Right lobe of liver (tissue), 6 donors: ENCODE results near the gene KLK8. TPM values are rescaled to one million over a fixed set of nuclear protein-coding genes. Genes with fewer than 3 reads are reported as not detected.

Source experiments
- ATAC-seq, 4 donors: fragments of 200-7000 bp; cut with Tn5 transposase; one replicate each; pipeline ENCODE4 v1.9.1; 2020; ENCODE audit warnings: mild to moderate bottlenecking in 4 of 4, moderate library complexity in 4 of 4
- DNase-seq, 3 donors: peaks; one replicate each; pipeline ENCODE4 v3.0.0-alpha.2; 2020
- H3K27ac ChIP-seq, 3 donors: fragments of 200-600 bp; one replicate each; pipeline ENCODE4 v1.8.0; 2022
- H3K27me3 ChIP-seq, 2 donors: fragments of 200-600 bp; one replicate each; pipeline ENCODE4 v1.8.0; 2022
- H3K36me3 ChIP-seq, 4 donors: fragments of 200-600 bp; sonication (generic) in 1 of 4; one replicate each; pipeline versions ENCODE4 v1.5.1 to v1.8.0; 2017 to 2022; ENCODE audit warnings: control low read depth in 1 of 4
- H3K4me1 ChIP-seq, 4 donors: fragments of 200-600 bp; sonication (generic) in 1 of 4; one replicate each; pipeline versions ENCODE4 v1.5.1 to v1.8.0; 2017 to 2022; ENCODE audit warnings: control low read depth in 1 of 4
- H3K4me3 ChIP-seq, 3 donors: fragments of 200-600 bp; one replicate each; pipeline ENCODE4 v1.8.0; 2022
- H3K9me3 ChIP-seq, 4 donors: fragments of 200-600 bp; sonication (generic) in 1 of 4; one replicate each; pipeline versions ENCODE4 v1.5.1 to v1.8.0; 2017 to 2022; ENCODE audit warnings: control low read depth in 1 of 4
- CTCF ChIP-seq, 4 donors: fragments of 200-600 bp in 3 of 4; fragments of 450-650 bp in 1 of 4; IDR thresholded peaks; one replicate each; pipeline versions ENCODE4 v1.5.1 to v1.8.0; 2016 to 2022; ENCODE audit warnings: antibody characterized with exemption in 4 of 4, mild to moderate bottlenecking in 2 of 4
- POLR2A ChIP-seq: fragments of 450-650 bp; IDR thresholded peaks from one replicate; pipeline ENCODE4 v1.6.1; 2017; ENCODE audit warnings: antibody characterized with exemption, mild to moderate bottlenecking
- WGBS: methylation state at CpG from one replicate; pipeline ENCODE4 v1.1.6; 2018; ENCODE audit warnings: low coverage, low lambda C conversion rate; ENCODE audit not compliant: insufficient coverage; ENCODE audit errors: missing lambda C conversion rate; 5-methylcytosine and 5-hydroxymethylcytosine counted together
- intact Hi-C, 2 donors: fragments of 100-400 bp; cut with DNase I; formaldehyde crosslinking; loops; one replicate each; pipeline versions ENCODE4 v1.11.2 to v1.14.1; 2022
- total RNA-seq, 6 experiments: library from RNA; depleted of rRNA in 2 of 6; stranded (reverse); fragments of >200 nt in 2 of 6; fragmentation: NEBNext Ultra II Directional in 3 of 6; extraction: Animal tissue kit (Norgen Biotek cat#: 25700) in 3 of 6; gene quantifications; one replicate each; pipeline versions ENCODE4 v1.1.0 to v1.2.4, GENCODE V29; 2016 to 2023
- donor health status: DM: no; HTN: yes; CAD: no.
- donor health status: DM: no; HTN: no; CAD: no.
- donor health status: DM: no; HTN: no; CAD: no.
- donor health status: DM: no; HTN: yes; CAD: no.
- donor health status: DM: no; HTN: yes; CAD: no.

KLK8 gene
- total RNA-seq, 6 experiments from 2014 or later, result not detected

- DNase-seq, result no peak
- Histone ChIP-seq H3K36me3 (no peaks in the 10 kb centered on the region), H3K4me3 (no peak overlapping the region), H3K4me1 (no peaks in the 10 kb centered on the region), H3K27me3 (no peaks in the 10 kb centered on the region), H3K9me3 (no peaks in the 10 kb centered on the region), H3K27ac (no peak overlapping the region)
- no peak for ATAC-seq
- TF ChIP-seq POLR2A (no peak), CTCF (IDR thresholded peaks at IDR 0.05) (no peak)
- intact Hi-C loops, result no loop called here
- WGBS, result 57% methylated on average over 12 of the region's 14 CpGs
Measured at GRCh38 chr19:51022526-51022925, 21.1 kb upstream of the KLK8 start.

GRCh38 chr19:51020988-51021651 is 19.7 kb upstream of the KLK8 start:
- Histone ChIP-seq H3K27ac (no peak overlapping the region), H3K27me3 (peaks cover 3 to 6% of the 10 kb centered on the region in 2 donors), H3K4me3 (no peak overlapping the region), H3K9me3 (no peaks in the 10 kb centered on the region), H3K4me1 (no peaks in the 10 kb centered on the region), H3K36me3 (no peaks in the 10 kb centered on the region)
- TF ChIP-seq CTCF (IDR thresholded peaks at IDR 0.05) (peak; percentile 49 to 70 (median 66)), POLR2A (no peak)
- DNase-seq (no peak), ATAC-seq (peak; percentile 45 to 58 (median 50))
- 32% methylated on average over 7 of the region's 7 CpGs for WGBS
- intact Hi-C loops, result no loop called here

DNA sequence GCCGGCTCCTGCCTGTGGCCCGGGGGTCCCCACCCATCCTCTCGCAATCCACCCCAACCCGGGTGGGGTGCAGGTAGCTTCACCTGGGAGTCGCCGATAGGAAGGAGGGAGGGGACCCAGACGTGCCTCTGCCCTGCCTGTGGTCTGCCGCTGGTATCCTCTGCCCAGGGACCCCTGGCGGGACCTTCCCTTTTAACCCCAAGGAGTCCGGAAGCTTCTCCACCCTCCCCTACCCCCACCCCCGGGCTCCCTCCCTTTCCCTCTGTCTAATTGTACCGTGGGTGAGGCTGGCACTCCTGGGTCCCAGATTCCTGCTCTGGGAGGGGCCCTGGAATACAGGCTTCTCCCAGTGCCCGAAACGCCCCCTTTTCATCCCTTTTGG is 18.1 kb upstream of the KLK8 start, which contains the start of gene KLK10:
KLK10 (minus strand) TSS at position 166 of the 382 bp plus-strand sequence. CDS start 579 bp downstream, outside the sequence.
- no peaks in the 10 kb centered on the region for H3K36me3 ChIP-seq
- TF ChIP-seq CTCF (IDR thresholded peaks at IDR 0.05), result no peak
- TF ChIP-seq POLR2A, result no peak
- DNase-seq (no peak), ATAC-seq (no peak)
- no peak within 1 kb of the TSS for H3K27ac ChIP-seq
- no peaks in the 10 kb centered on the region for H3K4me1 ChIP-seq
- no peak within 1 kb of the TSS for H3K4me3 ChIP-seq
- H3K9me3 ChIP-seq, result no peaks in the 10 kb centered on the region
- H3K27me3 ChIP-seq, result peaks cover 3 to 6% of the 10 kb centered on the region in 2 donors
- 11% methylated on average over 7 of the region's 14 CpGs for WGBS
- intact Hi-C loops, result no loop called here

- H3K9me3 ChIP-seq, result no peaks in the 10 kb centered on the region
- intact Hi-C loops, result no loop called here
- ATAC-seq (peak; percentile 9 to 39 (median 31)), DNase-seq (peak in 1 of 3 donors; percentile 32)
- no peaks in the 10 kb centered on the region for H3K4me1 ChIP-seq
- WGBS, result 7% methylated on average over 21 of the region's 68 CpGs
- no peak overlapping the region for H3K4me3 ChIP-seq
- H3K36me3 ChIP-seq, result no peaks in the 10 kb centered on the region
- TF ChIP-seq CTCF (IDR thresholded peaks at IDR 0.05) (no peak), POLR2A (no peak)
- peaks cover 3 to 6% of the 10 kb centered on the region in 2 donors for H3K27me3 ChIP-seq
- no peak overlapping the region for H3K27ac ChIP-seq
Measured at GRCh38 chr19:51018745-51019543, 17.5 kb upstream of the KLK8 start.
